ENCODE results near the gene DGCR2. TPM values are rescaled to one million over a fixed set of nuclear protein-coding genes. Genes with fewer than 3 reads are reported as not detected.

The DGCR2 gene
- total and polyA plus RNA-seq, 9 donors: 23.9 to 71.9 (median 59.1) TPM

- intact Hi-C loops (cut with DNase I): no loop called here
- Histone ChIP-seq H3K27ac (no peak overlapping the region), H3K27me3 (no peaks in the 10 kb centered on the region), H3K36me3 (no peaks in the 10 kb centered on the region), H3K4me1 (ENCODE audit: insufficient read depth) (no peaks in the 10 kb centered on the region), H3K4me3 (no peak overlapping the region), H3K9me3 (no peaks in the 10 kb centered on the region)
- DNase-seq: no peak
- TF ChIP-seq EP300 (IDR thresholded peaks at IDR 0.05) (no peak), CTCF (IDR thresholded peaks at IDR 0.05) (no peak), POLR2A (IDR thresholded peaks at IDR 0.05) (no peak)
- WGBS, 3 donors: 93 to 95% (median 93%) methylated on average over 10 of the region's 10 CpGs
Observed at GRCh38 chr22:19136915-19137314, 14.7 kb upstream of the DGCR2 start.

DNA sequence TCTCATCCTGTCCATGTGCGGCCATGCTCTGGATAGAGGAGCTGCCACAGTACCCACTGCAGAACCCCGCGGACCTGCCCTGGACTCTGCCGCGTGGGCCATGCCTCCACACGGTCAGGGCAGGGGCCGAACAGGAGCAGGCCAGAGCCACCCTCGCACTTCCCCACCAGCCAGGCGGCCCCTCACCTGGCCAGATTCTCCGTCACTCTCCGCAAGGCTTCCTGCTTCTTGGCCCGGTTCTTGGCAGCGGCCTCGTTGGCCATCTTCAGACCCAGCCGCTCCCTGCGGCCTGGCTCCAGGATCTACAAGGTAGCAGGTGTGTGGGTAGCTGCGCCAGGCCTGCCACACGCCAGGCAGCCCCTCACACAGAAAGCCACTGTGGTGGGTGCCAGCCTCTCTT, 12.7 kb upstream of the DGCR2 start:
- Histone ChIP-seq H3K9me3 (no peaks in the 10 kb centered on the region), H3K4me1 (ENCODE audit: insufficient read depth) (no peaks in the 10 kb centered on the region), H3K27me3 (no peaks in the 10 kb centered on the region), H3K27ac (no peak overlapping the region), H3K36me3 (no peaks in the 10 kb centered on the region), H3K4me3 (no peak overlapping the region)
- DNase-seq: no peak
- WGBS, 3 donors: 89 to 92% (median 91%) methylated on average over 17 to 18 of the region's 18 CpGs
- TF ChIP-seq POLR2A (IDR thresholded peaks at IDR 0.05) (no peak), CTCF (IDR thresholded peaks at IDR 0.05) (no peak), EP300 (IDR thresholded peaks at IDR 0.05) (no peak)
- intact Hi-C loops (cut with DNase I): no loop called here

- no peak overlapping the region for H3K27ac ChIP-seq
- WGBS, 3 donors: 87 to 95% (median 89%) methylated on average over 21 of the region's 21 CpGs
- intact Hi-C loops (cut with DNase I): no loop called here
- TF ChIP-seq POLR2A (IDR thresholded peaks at IDR 0.05) (no peak), CTCF (IDR thresholded peaks at IDR 0.05) (no peak)
- no peaks in the 10 kb centered on the region for H3K36me3 ChIP-seq
- H3K4me1 ChIP-seq (ENCODE audit: insufficient read depth): no peaks in the 10 kb centered on the region
- no peaks in the 10 kb centered on the region for H3K9me3 ChIP-seq
- H3K27me3 ChIP-seq: no peaks in the 10 kb centered on the region
- no peak for DNase-seq
- no peak overlapping the region for H3K4me3 ChIP-seq
Observed at GRCh38 chr22:19134176-19134831, 12.1 kb upstream of the DGCR2 start.

DNA sequence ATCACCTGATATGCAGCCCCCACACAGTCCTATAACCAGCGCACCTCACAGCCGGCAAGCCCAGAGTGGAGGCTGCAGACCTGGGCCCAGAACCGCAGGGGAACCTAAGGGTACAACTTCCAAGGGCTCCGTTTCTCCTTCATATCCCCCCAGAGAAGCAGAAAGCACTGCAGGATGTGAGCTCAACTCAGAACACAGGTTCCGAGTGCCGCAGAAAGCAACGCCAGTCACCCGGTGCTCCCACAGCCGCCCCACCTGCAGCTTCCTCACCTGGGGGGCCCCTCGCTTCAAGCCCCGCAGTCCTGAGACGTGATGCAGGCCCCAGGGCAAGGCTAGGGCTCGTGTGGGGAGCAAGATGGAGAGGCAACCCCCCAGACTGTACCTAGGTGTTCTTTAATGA, 11.3 kb upstream of the DGCR2 start:
- H3K9me3 ChIP-seq: no peaks in the 10 kb centered on the region
- H3K4me1 ChIP-seq (ENCODE audit: insufficient read depth): no peaks in the 10 kb centered on the region
- TF ChIP-seq EP300 (IDR thresholded peaks at IDR 0.05) (no peak), POLR2A (IDR thresholded peaks at IDR 0.05) (no peak), CTCF (IDR thresholded peaks at IDR 0.05) (no peak)
- H3K4me3 ChIP-seq: no peak overlapping the region
- no peaks in the 10 kb centered on the region for H3K36me3 ChIP-seq
- H3K27ac ChIP-seq: no peak overlapping the region
- no peaks in the 10 kb centered on the region for H3K27me3 ChIP-seq
- WGBS, 3 donors: 90 to 95% (median 91%) methylated on average over 13 of the region's 13 CpGs
- no peak for DNase-seq
- intact Hi-C loops (cut with DNase I): no loop called here
